NCI-H2171 treated with DMSO at 0.1 percent for 48 hours (cell line): Measurements from ENCODE around the gene PDE1C.

Source experiments
- DNase-seq: peaks from one replicate; lab custom pipeline; 2025; lab: John Stamatoyannopoulos, UW

Gene PDE1C

DNA sequence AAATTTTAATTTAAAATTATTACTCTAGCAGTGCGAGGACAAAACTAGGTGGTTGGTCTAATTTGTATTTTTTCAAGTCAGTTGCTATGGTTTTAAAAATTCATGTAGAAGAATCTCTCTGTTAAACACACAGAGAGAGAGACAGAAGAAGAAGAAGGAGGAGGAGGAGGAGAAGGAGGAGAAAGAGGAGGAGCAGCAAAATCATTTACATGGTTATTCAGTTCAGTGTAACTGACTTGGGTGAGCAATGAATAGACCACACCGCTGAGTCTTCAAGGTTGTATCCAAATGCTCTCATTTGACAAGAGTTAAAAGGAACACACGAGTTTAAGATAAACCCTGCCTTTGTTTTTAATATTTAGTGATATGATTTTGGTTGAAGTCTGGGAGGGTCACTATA, 131.1 kb downstream of the PDE1C start:
- DNase-seq: no peak

DNA sequence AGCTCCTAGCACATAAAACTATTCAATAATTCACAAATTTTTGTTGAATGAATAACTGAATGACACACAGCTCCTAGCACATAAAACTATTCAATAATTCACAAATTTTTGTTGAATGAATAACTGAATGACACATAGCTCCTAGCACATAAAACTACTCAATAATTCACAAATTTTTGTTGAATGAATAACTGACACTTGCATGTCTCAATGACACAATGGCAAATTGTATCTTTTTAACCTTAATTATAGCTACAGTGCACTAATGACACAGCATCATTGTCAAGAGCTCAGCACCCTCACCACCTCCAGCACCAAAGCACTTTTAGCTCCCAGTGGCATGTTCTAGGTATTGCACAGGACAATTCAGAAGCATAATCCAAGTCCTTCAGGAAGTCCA, 131.6 kb downstream of the PDE1C start:
- no peak for DNase-seq

DNA sequence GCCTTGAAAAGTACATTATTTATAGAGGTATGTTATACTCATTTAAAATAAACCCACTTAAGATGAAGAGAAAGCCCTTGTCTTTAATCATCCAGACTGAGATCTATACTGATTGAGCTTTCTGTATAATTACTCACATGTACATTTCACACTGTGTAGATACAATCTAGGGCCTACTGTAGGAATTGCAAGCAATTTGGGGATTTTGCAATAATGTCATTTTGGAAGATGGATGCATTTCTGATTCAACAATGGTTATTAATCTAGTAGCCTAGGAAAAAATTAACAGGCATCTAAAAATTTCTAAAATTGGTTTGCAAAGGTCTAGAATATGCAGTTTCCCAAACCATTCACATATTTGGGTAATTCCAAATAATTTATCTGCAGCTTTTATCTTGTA, 132.2 kb downstream of the PDE1C start:
- DNase-seq: no peak

DNA sequence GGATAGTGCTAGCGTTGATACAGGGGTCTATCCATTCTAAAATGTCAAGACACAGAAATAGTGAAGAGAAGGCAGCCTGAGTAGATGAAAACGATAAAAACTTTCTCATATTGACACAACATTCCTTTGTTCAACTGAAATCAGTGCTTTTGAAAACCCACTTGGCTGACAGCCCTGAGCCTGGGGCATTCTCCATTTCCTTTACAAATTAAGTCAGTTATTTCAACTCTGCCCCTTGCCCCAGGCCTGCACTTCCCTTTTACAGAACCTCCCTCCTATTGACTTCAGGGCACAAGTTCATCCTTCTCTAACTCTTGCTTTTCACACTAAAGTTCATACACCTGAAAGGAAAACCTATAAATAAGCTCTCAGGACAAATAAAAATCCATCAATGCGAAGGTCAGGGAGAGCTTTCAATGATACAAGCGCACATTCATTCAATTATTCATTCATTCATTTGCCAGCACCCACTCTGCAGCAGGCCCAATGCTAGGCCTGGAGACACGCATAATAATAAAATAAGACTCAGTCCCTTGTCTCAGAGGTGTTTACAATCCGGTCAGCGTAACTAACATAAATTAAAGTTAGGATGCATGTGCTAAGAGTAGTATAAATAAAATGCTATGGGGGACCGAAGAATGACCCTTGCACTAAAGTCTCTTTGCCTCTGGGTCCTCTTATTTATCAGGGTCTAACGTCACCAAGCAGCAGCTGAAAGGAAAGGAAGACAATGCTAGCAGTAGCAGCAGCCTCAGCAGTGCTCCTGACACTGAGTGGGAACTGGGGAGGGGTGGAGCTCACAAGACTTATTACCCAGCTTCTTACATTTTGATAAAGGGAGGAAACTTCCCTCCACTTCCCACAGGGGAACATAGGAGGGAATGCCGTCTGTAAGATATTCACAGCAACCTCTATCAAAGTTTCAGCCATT, 134.8 kb downstream of the PDE1C start:
- no peak for DNase-seq

DNA sequence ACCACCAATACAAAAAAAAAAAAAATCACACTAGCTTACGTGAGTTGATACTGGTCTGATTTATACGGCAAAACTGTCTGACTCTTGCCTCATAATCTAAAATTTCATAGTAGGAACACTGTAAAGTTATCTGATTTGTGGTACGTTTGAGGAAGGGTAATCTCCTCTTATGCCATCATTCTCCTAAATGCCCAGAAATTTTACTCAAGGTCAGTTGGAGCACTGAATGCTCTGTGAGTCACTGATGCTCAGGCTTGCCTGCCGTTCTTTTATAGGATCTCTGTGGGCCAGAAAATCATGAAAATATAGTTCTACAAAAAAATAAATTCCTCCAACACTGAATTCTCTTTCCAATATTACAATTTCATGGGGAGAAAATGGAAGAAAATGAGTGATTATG, 135.7 kb downstream of the PDE1C start:
- no peak for DNase-seq

DNA sequence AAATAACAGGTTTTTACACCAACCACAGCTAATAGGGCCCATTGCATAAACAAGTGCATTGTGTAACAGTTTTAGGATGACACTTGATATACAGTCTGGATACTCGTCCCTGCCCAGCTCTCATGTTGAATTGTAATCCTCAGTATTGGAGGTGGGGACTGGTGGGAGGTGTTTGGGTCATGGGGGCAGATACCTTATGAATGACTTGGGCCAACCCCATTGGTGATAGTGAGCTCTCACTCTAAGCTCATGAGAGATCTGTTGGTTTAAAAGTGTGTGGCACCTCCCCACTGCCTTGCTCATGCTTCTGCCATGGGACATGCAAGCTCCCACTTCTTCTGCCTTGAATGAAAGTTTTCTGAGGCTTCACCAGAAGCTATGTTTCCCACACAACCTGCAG, 136.7 kb downstream of the PDE1C start:
- no peak for DNase-seq

DNA sequence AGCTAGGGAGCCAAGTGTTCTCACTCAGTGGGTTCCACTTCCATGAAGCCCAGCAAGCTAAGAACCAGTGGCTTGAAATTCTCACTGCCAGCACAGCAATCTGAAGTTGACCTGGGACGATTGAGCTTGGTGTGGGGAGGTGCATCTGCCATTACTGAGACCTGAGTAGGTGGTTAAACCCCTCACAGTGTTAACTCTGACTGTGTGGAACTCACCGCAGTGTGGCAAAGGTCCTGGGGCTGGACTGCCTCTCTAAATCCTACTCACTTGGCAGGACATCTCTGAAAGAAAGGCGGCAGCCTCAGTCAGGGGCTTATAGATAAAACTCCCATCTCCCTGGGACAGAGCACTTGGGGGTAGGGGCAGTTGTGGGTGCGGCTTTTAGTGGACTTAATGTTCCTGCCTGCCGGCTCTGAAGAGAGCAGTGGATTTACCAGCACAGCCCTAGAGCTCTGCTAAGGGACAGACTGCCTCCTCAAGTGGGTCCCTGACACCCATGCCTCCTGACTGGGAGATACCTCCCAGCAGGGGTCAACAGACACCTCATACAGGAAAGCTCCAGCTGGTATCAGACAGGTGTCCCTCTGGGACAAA, 143.1 kb downstream of the PDE1C start:
- no peak for DNase-seq

DNA sequence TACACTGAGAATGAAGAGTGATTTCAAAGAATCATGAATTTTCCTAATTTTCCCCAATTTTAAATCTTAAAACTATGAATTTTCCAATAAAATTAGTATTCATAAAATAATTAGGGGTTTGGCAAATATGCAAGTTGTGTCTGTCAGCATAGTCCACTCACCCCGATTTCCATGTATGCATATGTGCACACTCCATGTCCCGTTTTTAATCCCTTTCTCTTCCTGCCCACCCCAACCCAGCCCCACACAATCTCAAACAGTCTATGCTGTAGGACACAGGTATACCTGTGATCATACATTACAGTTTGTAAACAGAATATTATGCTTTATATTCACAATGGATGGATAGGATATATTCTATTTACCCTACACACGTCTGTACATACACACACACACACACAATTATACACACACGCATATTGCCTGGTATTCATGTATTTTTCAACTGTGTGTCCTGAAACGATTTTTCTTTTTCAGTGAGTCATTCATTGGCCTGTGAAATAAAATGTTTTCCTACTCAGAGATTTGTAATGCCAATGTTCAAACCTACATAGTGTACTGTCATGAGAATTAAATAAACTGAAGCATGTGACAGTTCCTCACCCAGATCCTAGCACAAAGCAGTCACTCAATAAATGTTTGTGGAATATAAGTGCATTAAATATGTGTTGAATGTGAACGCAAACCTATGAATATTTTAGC, 144.3 kb downstream of the PDE1C start:
- no peak for DNase-seq

DNA sequence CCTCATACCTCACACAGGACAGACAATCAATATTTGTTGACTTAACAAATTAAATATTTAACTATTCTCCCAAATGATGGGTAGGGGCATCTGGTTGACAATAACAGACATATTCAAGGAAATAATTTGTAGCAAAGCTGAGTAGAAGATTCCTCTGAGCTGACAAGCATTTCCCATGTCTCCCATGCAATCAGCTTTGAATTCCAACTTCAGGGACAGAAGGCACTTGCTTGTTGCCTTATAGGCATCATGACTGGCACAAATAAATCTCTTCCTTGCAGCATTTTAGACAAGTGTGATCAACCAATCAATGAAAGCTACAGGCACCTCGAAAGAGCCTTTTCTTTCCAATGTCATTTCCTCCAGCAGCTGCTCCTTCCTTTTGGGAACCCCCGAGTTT, 146.0 kb downstream of the PDE1C start:
- no peak for DNase-seq

DNA sequence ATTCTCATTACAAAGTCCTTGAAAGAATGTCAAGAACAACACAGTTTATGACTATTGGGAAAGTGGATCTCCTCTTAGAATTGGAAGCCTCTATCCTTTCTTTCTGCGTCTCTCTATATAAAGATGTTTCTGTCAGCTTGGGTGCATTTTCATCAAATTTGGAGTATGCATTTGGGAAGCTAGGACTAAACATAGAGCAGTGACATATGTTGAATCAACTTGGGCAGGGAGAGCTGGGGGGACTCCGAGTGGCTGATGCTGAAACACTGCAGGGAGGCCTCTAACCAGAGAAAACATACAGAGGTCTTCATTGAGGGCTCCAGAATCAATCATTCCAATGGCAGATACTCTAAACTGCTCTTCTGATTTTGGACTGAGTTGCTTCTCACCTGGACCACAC, 147.4 kb downstream of the PDE1C start:
- DNase-seq: no peak

DNA sequence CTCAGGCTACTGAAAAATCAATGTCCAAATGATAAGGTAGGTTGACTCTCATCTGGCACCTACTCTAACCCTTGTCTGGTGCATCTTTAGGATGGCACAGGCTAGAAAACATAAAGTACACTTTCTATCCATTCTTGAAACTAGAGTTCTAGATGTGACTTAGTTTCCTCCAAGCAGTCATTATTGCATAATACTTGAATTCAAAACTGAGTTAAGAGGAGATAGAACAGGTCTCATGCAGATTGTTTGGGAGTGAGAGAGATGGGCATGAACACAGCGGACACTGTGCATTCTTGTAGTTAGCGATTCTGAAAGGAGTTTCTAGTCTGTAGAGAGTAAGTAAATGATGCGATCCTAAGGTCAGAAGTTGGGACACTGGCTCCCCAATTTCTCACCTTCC, 149.2 kb downstream of the PDE1C start:
- DNase-seq: no peak

DNA sequence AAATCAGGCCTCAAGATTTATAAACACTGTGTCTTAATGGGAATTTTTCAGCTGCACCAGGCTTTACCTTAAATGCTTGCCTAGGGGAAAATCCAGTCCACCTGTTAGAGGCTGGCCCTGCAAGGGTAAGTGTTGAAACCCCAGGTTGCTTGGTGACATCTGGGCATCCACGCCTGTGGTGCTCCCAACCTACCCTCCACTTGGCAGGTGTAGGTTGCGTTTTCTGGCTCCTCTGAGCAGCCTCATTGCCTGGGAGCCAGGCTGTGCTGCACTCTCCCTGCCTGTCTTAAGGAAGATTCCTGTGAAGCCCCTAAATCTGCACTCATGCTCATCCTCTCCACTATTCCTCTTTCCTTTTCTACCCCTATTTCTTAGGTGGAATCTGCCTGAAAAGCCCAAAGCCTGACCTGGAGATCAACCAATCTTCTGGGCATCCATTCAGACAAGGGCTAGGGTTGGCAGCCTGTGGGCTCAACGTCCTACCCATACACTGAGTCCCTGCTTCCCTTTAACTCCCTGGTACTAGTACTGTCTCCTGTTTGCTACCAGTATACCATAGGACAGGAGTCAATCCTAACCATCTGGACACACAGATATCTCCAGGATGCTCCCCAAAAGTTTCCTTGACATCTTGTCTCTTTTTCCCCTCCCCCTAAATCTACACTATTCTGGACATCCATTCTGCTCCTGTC, 150.4 kb downstream of the PDE1C start:
- no peak for DNase-seq

DNA sequence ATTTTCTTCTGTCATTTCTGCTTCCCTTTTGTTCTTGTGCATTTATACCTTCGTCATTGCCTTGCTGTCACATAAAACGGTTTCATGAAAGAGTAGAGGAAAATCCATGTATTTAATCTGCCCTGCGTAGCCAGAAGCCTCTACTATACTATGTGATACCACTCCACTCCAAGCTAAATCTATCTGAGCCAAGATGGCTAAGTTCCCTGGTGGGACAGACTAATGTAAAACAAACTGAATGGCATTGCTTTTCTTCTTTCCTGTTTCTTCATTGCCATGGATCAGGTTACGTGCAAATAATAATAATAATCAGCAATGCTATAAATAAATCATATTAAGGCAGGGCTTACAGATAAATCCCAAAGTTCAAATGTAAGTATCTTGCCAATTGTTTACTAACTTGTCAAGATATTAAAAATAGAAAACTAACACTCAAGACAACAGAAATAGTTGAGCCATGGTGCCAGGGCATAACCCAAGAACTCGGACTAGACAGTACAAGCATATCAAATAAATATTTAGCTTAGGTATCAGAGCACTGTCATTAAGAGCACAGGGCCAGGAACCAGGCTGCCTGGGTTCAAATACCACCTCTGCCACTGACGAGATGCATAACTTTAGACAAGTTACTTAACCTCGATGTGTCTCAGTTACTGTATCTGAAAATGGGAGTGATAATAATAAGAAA, 151.4 kb downstream of the PDE1C start:
- DNase-seq: no peak

DNA sequence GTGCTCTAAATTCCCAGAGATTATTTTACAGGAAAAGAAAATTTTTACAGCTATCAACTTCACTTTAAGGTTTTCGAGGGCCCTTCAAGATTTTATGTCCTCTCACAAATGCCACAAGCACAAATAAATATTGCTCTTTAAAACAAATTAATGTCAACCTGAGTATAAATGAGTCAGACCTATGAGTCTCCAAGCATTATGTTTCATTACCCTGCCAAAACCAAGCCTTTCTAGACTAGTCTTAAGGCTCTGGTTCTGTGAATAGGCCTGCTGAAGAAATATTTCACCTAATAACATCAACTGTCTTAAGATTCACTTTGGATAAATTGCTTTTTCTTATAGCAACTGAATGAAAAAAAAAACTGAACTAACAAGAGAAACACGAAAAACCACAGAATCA, 153.0 kb downstream of the PDE1C start:
- no peak for DNase-seq

DNA sequence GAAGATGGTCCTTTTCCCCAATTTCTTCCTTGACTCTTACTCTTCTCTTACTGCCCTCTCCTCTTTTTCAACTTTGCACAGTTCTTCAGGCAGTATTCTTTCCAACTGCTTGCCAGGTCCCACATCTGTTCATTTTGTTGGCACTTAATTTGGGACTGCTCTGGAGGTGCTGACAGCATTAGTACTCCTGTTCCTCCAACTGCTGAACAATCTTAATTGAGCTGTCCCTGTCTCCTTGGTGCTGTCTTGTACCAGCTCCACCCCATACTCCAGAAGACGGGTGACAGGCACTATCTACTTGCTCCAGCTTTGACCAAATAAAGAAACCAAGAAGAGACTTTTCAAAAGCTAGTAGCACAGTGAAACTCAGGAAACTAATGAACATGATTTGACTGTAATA, 160.0 kb downstream of the PDE1C start:
- no peak for DNase-seq

DNA sequence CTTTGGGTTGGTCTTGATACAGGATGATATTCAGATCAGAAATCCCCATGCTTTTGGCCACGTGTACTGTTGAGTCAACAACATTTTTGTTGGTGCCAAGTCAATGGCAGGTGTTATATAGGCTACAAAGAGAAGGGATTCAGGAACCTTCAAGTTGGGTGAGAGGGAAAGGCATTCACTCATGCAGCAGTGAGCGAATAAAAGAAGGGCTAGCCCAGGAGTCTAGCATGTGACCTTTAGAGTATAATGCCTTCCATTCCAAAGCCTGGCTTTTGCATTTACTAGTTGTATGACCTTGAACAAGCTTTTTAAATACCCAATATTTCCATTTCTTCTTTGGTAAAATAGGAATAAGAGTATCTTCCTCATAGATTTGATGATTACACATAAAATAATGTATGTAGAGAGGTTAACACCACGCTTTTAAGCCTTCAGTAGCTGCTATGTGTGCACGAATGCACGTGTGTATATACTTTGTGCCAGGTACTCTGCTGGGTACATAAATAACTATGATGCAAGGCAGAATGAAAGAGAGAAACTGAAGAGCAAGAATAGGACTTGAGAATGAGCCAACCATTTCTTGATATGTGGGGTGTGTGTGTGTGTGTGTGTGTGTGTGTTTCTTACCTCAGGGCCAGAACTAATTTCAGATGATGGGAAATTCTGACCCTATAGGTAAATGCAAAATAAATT, 163.6 kb downstream of the PDE1C start:
- DNase-seq: no peak

DNA sequence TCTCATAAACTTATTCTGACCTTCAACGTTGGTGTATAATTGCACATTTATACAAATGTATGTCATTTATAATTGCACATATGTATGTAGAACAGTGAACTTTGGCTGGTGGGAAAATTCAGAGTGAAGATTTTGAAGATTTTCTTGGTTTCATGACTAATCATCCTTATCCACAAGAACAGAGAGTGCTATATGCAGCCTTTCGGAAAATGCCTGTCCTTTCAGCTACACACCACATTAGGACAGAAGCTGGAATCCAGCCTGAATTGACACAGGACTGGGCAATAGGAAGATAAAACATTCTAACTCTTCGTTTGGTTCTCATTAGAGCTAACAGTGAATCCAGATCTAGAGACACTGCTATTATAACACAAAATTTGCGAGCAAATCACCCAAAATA, 166.2 kb downstream of the PDE1C start:
- no peak for DNase-seq

DNA sequence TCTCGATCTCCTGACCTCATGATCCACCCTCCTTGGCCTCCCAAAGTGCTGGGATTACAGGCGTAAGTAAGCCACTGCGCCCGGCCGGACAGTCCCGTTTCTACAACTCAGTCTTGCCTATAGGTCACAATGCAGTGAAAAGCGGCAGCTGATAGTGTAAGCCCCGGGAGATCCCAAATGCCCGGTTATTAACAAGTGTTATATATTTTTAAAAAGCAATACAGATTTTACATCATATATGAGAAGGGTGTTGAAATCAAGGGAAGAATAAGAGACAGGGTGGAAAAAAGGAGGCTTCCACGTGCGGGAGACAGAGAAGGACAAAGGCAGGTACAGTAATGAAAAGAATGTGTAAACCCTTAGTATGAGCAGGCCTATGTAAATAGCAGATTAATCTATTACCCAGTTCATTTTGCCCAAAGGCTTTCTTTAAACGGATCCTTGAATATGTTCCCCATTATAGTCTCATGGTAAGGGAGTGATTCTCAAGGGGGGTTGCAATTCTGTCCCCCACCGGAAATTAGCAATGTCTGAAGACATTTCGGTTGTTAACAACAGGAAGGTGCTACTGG, 170.8 kb downstream of the PDE1C start:
- no peak for DNase-seq

DNA sequence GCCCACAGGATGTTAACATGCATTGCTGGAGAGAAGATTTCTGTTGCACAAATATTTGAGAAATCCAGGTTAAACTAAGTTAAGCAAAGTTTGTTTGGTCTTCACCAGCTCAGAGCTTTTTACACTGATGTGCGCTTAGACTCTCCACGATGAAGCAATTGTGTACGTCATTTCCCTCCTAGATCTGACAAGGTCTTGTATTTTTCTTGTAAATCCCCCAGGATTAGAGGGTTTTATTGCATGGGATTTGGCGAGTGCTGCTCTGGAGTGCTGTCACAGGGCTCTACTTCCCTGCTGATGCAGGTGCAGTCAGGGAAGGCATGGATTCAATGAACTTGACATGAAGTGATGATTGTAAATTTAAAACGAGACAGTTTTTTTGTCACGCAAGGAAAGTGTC, 173.3 kb downstream of the PDE1C start:
- no peak for DNase-seq

DNA sequence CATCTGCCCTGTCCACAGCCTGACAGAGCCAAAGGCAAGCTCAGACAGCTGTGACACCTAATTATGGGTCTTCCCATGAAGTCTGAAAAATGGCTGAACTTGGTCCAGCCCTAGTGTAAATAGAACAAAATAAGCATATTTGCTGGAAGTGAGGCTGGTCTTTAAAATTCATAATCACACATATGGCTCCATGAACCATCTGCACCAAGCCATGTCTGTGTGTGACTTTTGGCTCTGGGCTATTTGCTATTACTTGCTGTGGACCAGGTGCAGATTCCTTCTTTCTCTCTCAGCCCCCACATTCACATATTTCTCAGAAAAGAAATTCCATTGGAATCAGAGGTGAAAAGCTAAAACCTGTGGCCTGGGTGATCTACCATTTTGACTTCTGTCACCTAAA, 175.9 kb downstream of the PDE1C start:
- DNase-seq: no peak

DNA sequence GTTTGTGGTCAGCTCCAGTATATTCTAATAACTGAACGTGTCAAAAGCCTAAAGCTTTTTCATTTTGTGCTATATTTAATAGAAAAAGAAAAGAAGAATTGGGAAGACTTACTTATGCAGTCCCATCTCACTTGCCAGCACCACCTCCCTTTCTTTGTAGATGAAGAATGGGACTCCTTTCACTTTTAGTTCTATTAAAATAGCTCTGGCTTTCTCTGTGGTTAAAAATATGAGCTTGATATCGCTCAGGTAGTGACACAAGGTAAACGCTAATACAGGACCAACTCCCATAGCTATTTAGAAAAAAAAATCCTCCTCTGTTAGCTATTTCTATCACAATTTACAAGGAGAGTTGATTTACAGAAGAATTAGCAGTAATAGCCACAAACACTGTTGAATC, 176.8 kb downstream of the PDE1C start:
- no peak for DNase-seq
